Panc1 (cell line): Measurements from ENCODE around the gene ENPP1. TPM values are rescaled to one million over a fixed set of nuclear protein-coding genes. Genes with fewer than 3 reads are reported as not detected.

Source experiments
- ATAC-seq: fragments of 200-7000 bp; cut with Tn5 transposase; 2 replicates; pipeline ENCODE4 v1.9.1; 2020; ENCODE audit warnings: mild to moderate bottlenecking, moderate library complexity
- BruUV-seq: library from RNA; stranded (reverse); fragments of 400-500 nt; replicated peaks from 2 replicates; lab custom pipeline; 2021; lab: Mats Ljungman, UMichigan
- CTCF ChIA-PET: fragments of 300-600 bp; sonication (Branson Sonifier 250); formaldehyde crosslinking; loops from one replicate; lab custom pipeline; 2022; ENCODE audit warnings: antibody characterized with exemption; lab: Charles Lee
- POLR2A ChIA-PET: fragments of 300-600 bp; sonication (Branson Sonifier 250); formaldehyde crosslinking; loops from one replicate; lab custom pipeline; 2022; ENCODE audit warnings: antibody characterized with exemption; lab: Charles Lee
- DNase-seq: peaks from one replicate; pipeline ENCODE4 v3.0.0-alpha.2; 2010; ENCODE audit warnings: low read depth, low spot score
- H3K27ac ChIP-seq: 2 replicates; pipeline ENCODE4 v1.5.1; 2011; ENCODE audit warnings: mild to moderate bottlenecking, low read length, inconsistent platforms
- H3K27me3 ChIP-seq: fragments of 200-500 bp; sonication (Bioruptor generic); 2 replicates; pipeline ENCODE4 v1.6.0; 2014; ENCODE audit warnings: low read length, inconsistent platforms; ENCODE audit not compliant: control insufficient read depth, insufficient read depth
- H3K36me3 ChIP-seq: fragments of 200-500 bp; sonication (Bioruptor generic); 2 replicates; pipeline ENCODE4 v1.5.1; 2014; ENCODE audit warnings: inconsistent platforms, mild to moderate bottlenecking, low read length, moderate library complexity; ENCODE audit not compliant: control insufficient read depth, insufficient read depth
- H3K4me1 ChIP-seq: 2 replicates; pipeline ENCODE4 v1.5.1; 2011; ENCODE audit warnings: inconsistent platforms, mild to moderate bottlenecking, low read length, moderate library complexity; ENCODE audit not compliant: control insufficient read depth, insufficient read depth
- H3K4me3 ChIP-seq, 2 experiments: 2 replicates each; pipeline ENCODE4 v1.5.1; 2011 to 2012; ENCODE audit warnings: low read depth in 2 of 2, low read length in 2 of 2, mild to moderate bottlenecking in 2 of 2, inconsistent platforms in 1 of 2, moderate library complexity in 1 of 2
- H3K9me3 ChIP-seq: fragments of 200-500 bp; sonication (Bioruptor generic); 2 replicates; pipeline ENCODE4 v1.5.1; 2014; ENCODE audit warnings: low read depth, mild to moderate bottlenecking, inconsistent platforms, low read length, moderate library complexity; ENCODE audit not compliant: control insufficient read depth, insufficient read depth
- CTCF ChIP-seq: fragments of 450-650 bp; IDR thresholded peaks from 2 replicates; pipeline ENCODE4 v1.5.1; 2017; ENCODE audit warnings: mild to moderate bottlenecking
- POLR2AphosphoS5 ChIP-seq: IDR thresholded peaks from 2 replicates; pipeline ENCODE4 v1.6.1; 2012; ENCODE audit warnings: mild to moderate bottlenecking, low read depth, low read length, moderate library complexity
- SIN3A ChIP-seq: IDR thresholded peaks from 2 replicates; pipeline ENCODE4 v1.6.1; 2012; ENCODE audit warnings: low read depth, mild to moderate bottlenecking, low read length, moderate library complexity, borderline replicate concordance; ENCODE audit not compliant: insufficient read depth
- TCF7L2 ChIP-seq: IDR thresholded peaks from 2 replicates; pipeline ENCODE4 v1.6.1; 2011; ENCODE audit warnings: mild to moderate bottlenecking, low read depth, low read length, inconsistent platforms
- in situ Hi-C: cut with HindIII; loops from 2 replicates; pipeline ENCODE4 v1.10.0; 2016; ENCODE audit warnings: low sequenced_read_pairs, low pct_unique_long_range_greater_than_20kb
- intact Hi-C: fragments of 100-400 bp; cut with micrococcal nuclease; formaldehyde crosslinking; loops from one replicate; pipeline ENCODE4 v1.10.0; 2022; ENCODE audit not compliant: unreplicated experiment
- total RNA-seq: library from RNA; stranded (reverse); gene quantifications from one replicate; pipeline ENCODE4 v1.2.1, GENCODE V29; 2021; ENCODE audit not compliant: unreplicated experiment
- TF ChIP-seq, protein P1 (sequence below), 2 experiments: IDR thresholded peaks; 2 replicates each; pipeline ENCODE4 v1.6.1; 2011 to 2012; ENCODE audit warnings: low read depth in 2 of 2, control low read depth in 1 of 2, low read length in 1 of 2, mild to moderate bottlenecking in 1 of 2, moderate library complexity in 1 of 2; ENCODE audit not compliant: insufficient read depth in 1 of 2

ENPP1 gene
- total RNA-seq, 1 experiment from 2014 or later, result 6.8 TPM

DNA sequence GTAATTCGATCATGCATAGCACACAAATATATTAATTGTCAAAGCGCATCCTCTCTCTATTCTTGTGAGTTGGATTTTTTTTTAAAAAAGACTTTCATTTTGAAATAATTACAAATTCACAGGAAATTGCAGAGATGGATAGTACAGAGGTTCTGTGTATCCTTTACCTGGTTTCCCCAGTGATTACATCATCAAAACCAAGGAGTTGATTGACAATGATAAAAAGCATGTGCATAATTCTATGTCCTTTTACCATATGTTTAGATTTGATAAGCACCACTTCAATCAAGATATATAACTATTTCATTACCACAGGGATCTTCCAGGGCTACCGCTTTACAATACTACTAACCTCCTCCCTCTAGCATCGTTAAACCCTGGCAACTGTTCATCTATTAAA is 103.1 kb downstream of the ENPP1 start:
- no peaks in the 10 kb centered on the region; the same call in 1 of the 2 replicates for H3K4me1 ChIP-seq
- no peaks in the 10 kb centered on the region for H3K36me3 ChIP-seq
- no peak overlapping the region for H3K4me3 ChIP-seq
- BruUV-seq, result no TSS peak
- ChIA-PET POLR2A (no interaction called here), CTCF (interaction anchor here (0.7 kb wide), 1 partner anchor 216 kb away, joined by 6 read pairs; no protein-coding TSS in a partner anchor)
- intact Hi-C loops (loop anchor here (1.0 to 10.0 kb wide), 2 partner anchors 126 to 216 kb away; no protein-coding TSS in a partner anchor), in situ Hi-C loops (no loop called here)
- H3K27ac ChIP-seq, result no peak overlapping the region
- TF ChIP-seq, protein P1, sequence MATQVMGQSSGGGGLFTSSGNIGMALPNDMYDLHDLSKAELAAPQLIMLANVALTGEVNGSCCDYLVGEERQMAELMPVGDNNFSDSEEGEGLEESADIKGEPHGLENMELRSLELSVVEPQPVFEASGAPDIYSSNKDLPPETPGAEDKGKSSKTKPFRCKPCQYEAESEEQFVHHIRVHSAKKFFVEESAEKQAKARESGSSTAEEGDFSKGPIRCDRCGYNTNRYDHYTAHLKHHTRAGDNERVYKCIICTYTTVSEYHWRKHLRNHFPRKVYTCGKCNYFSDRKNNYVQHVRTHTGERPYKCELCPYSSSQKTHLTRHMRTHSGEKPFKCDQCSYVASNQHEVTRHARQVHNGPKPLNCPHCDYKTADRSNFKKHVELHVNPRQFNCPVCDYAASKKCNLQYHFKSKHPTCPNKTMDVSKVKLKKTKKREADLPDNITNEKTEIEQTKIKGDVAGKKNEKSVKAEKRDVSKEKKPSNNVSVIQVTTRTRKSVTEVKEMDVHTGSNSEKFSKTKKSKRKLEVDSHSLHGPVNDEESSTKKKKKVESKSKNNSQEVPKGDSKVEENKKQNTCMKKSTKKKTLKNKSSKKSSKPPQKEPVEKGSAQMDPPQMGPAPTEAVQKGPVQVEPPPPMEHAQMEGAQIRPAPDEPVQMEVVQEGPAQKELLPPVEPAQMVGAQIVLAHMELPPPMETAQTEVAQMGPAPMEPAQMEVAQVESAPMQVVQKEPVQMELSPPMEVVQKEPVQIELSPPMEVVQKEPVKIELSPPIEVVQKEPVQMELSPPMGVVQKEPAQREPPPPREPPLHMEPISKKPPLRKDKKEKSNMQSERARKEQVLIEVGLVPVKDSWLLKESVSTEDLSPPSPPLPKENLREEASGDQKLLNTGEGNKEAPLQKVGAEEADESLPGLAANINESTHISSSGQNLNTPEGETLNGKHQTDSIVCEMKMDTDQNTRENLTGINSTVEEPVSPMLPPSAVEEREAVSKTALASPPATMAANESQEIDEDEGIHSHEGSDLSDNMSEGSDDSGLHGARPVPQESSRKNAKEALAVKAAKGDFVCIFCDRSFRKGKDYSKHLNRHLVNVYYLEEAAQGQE (IDR thresholded peaks at IDR 0.05; ENCODE audit: insufficient read depth in 1 of 2, low read depth in 2 of 2, low read length in 1 of 2), result no peak
- no peak for TF ChIP-seq POLR2AphosphoS5
- no peak for TF ChIP-seq TCF7L2
- H3K27me3 ChIP-seq, result peaks cover 11% of the 10 kb centered on the region; the same call in 1 of the 2 replicates
- no peak for DNase-seq
- no peak for ATAC-seq
- no peaks in the 10 kb centered on the region for H3K9me3 ChIP-seq

DNA sequence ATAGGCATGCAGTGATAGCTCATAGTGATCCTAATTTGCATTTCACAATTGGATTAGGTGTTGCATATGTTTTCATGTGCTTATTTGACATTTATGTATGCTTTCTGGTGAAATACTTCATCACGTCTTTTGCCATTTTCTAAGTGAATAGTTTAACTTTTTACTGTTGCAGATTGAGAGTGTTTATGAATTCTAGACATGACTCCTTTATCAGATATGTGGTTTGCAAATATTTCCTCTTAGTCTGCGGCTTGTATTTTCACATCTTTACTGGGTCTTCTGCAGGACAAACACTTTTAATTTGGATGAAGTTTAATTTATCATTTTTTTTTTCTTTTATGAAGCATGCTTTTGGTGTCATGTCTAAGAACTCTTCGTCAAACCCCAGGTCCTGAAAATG is 104.1 kb downstream of the ENPP1 start:
- Histone ChIP-seq H3K27me3 (peaks cover 11% of the 10 kb centered on the region; the same call in 1 of the 2 replicates), H3K4me1 (no peaks in the 10 kb centered on the region; the same call in 1 of the 2 replicates), H3K36me3 (no peaks in the 10 kb centered on the region), H3K27ac (no peak overlapping the region), H3K9me3 (no peaks in the 10 kb centered on the region), H3K4me3 (no peak overlapping the region)
- no TSS peak for BruUV-seq
- no peak for ATAC-seq
- in situ Hi-C loops, result no loop called here
- CTCF ChIA-PET, result interaction anchor here (0.6 kb wide), 1 partner anchor 273 kb away, joined by 3 read pairs; no protein-coding TSS in a partner anchor
- intact Hi-C loops, result loop anchor here (10.0 kb wide), 1 partner anchor 127 kb away; no protein-coding TSS in a partner anchor
- TF ChIP-seq SIN3A (no peak), CTCF (no peak), TCF7L2 (no peak), POLR2AphosphoS5 (no peak)
- TF ChIP-seq, protein P1 (IDR thresholded peaks at IDR 0.05; ENCODE audit: insufficient read depth in 1 of 2, low read depth in 2 of 2, low read length in 1 of 2), result no peak
- no peak for DNase-seq
- POLR2A ChIA-PET, result no interaction called here
